HCT116 (cell line): Measurements from ENCODE around the gene ARRB2.

Experiments
- ATF3 ChIP-seq: IDR thresholded peaks from 2 replicates; pipeline ENCODE4 v1.6.1; 2012
- CEBPB ChIP-seq: IDR thresholded peaks from 2 replicates; pipeline ENCODE4 v1.6.1; 2012; ENCODE audit warnings: low read depth
- EZH2 ChIP-seq: fragments of 200-600 bp; sonication (generic); IDR thresholded peaks from 2 replicates; pipeline ENCODE4 v1.6.1; 2017; ENCODE audit warnings: antibody characterized with exemption, mixed run types
- EZH2phosphoT487 ChIP-seq: fragments of 200-600 bp; IDR thresholded peaks from 2 replicates; pipeline ENCODE4 v1.6.1; 2018; ENCODE audit warnings: antibody characterized with exemption, borderline replicate concordance
- POLR2A ChIP-seq: IDR thresholded peaks from 2 replicates; pipeline ENCODE4 v1.7.0; 2011; ENCODE audit warnings: borderline replicate concordance; ENCODE audit not compliant: insufficient read depth, insufficient read length; ENCODE audit errors: extremely low read depth
- POLR2AphosphoS5 ChIP-seq: IDR thresholded peaks from 2 replicates; pipeline ENCODE4 v1.6.1; 2011; ENCODE audit warnings: mild to moderate bottlenecking, low read depth, low read length, moderate library complexity
- RAD21 ChIP-seq: IDR thresholded peaks from 2 replicates; pipeline ENCODE4 v1.6.1; 2012; ENCODE audit warnings: low read depth, mild to moderate bottlenecking
- REST ChIP-seq: IDR thresholded peaks from 2 replicates; pipeline ENCODE4 v1.6.1; 2012; ENCODE audit warnings: low read depth
- SIN3A ChIP-seq: IDR thresholded peaks from 2 replicates; pipeline ENCODE4 v1.6.1; 2012; ENCODE audit warnings: low read depth
- SRF ChIP-seq: IDR thresholded peaks from 2 replicates; pipeline ENCODE4 v1.6.1; 2012; ENCODE audit warnings: low read depth
- TCF7L2 ChIP-seq: IDR thresholded peaks from 2 replicates; pipeline ENCODE4 v1.7.0; 2011; ENCODE audit warnings: borderline replicate concordance, inconsistent platforms; ENCODE audit not compliant: insufficient read depth, insufficient read length; ENCODE audit errors: extremely low read depth
- YY1 ChIP-seq: IDR thresholded peaks from 2 replicates; pipeline ENCODE4 v1.6.1; 2011; ENCODE audit warnings: low read length, low read depth, moderate library complexity, mild to moderate bottlenecking; ENCODE audit not compliant: insufficient replicate concordance; ENCODE audit errors: extremely low read depth
- ZNF274 ChIP-seq: fragments of 200-500 bp; sonication (Bioruptor generic); IDR thresholded peaks from 2 replicates; pipeline ENCODE4 v1.6.1; 2014; ENCODE audit warnings: mild to moderate bottlenecking, low read depth, low read length, inconsistent platforms
- TF ChIP-seq, protein P1 (sequence below), 3 experiments: fragments of 200-600 bp in 1 of 3; sonication (generic) in 1 of 3; IDR thresholded peaks in 2 of 3; conservative IDR thresholded peaks in 1 of 3; 2 replicates each; pipeline ENCODE4 v1.5.1; 2012 to 2017; ENCODE audit warnings: low read depth in 2 of 3, low read length in 2 of 3, antibody characterized with exemption in 1 of 3, borderline replicate concordance in 1 of 3, control low read depth in 1 of 3, mild to moderate bottlenecking in 1 of 3, mixed read lengths in 1 of 3, mixed run types in 1 of 3, moderate library complexity in 1 of 3; ENCODE audit not compliant: insufficient read depth in 1 of 3

GRCh38 chr17:4717791-4718190 is 7.4 kb downstream of the ARRB2 start:
- no peak for TF ChIP-seq POLR2AphosphoS5
- TF ChIP-seq, protein P1, sequence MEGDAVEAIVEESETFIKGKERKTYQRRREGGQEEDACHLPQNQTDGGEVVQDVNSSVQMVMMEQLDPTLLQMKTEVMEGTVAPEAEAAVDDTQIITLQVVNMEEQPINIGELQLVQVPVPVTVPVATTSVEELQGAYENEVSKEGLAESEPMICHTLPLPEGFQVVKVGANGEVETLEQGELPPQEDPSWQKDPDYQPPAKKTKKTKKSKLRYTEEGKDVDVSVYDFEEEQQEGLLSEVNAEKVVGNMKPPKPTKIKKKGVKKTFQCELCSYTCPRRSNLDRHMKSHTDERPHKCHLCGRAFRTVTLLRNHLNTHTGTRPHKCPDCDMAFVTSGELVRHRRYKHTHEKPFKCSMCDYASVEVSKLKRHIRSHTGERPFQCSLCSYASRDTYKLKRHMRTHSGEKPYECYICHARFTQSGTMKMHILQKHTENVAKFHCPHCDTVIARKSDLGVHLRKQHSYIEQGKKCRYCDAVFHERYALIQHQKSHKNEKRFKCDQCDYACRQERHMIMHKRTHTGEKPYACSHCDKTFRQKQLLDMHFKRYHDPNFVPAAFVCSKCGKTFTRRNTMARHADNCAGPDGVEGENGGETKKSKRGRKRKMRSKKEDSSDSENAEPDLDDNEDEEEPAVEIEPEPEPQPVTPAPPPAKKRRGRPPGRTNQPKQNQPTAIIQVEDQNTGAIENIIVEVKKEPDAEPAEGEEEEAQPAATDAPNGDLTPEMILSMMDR (IDR thresholded peaks at IDR 0.05 in 2 of 3, conservative IDR thresholded peaks at IDR 0.05 in 1 of 3; ENCODE audit: borderline replicate concordance in 1 of 3, insufficient read depth in 1 of 3, low read depth in 2 of 3, low read length in 2 of 3), result no peak
- no peak for TF ChIP-seq POLR2A
- TF ChIP-seq EZH2, result no peak
- TF ChIP-seq REST, result no peak
- no peak for TF ChIP-seq EZH2phosphoT487
- TF ChIP-seq ATF3, result no peak
- TF ChIP-seq RAD21, result no peak
- no peak for TF ChIP-seq SIN3A
- TF ChIP-seq CEBPB, result no peak
- TF ChIP-seq TCF7L2, result no peak
- TF ChIP-seq SRF, result no peak
- no peak for TF ChIP-seq ZNF274
- no peak for TF ChIP-seq YY1
